ENCODE results near the gene SMARCA2.

Gene SMARCA2

GRCh38 chr9:2178034-2178734 lies 163.0 kb downstream of the SMARCA2 start:
- no peak for FAIRE-seq

- no peak for FAIRE-seq
Observed at GRCh38 chr9:2179567-2179966, 164.4 kb downstream of the SMARCA2 start.

GRCh38 chr9:2180154-2180553 lies 165.0 kb downstream of the SMARCA2 start:
- no peak for FAIRE-seq

GRCh38 chr9:2180704-2181103 lies 165.6 kb downstream of the SMARCA2 start:
- FAIRE-seq, result no peak

- FAIRE-seq, result no peak
Observed at GRCh38 chr9:2181792-2182191, 166.6 kb downstream of the SMARCA2 start.

- FAIRE-seq, result no peak
Observed at GRCh38 chr9:2190939-2191608, 175.9 kb downstream of the SMARCA2 start.

- FAIRE-seq, result no peak
Observed at GRCh38 chr9:2191609-2191972, 176.4 kb downstream of the SMARCA2 start.

- no peak for FAIRE-seq
Observed at GRCh38 chr9:2192356-2192979, 177.3 kb downstream of the SMARCA2 start.

GRCh38 chr9:2193552-2193951 lies 178.4 kb downstream of the SMARCA2 start:
- no peak for FAIRE-seq

GRCh38 chr9:2195211-2195610 lies 180.1 kb downstream of the SMARCA2 start:
- FAIRE-seq, result no peak

- no peak for FAIRE-seq
Observed at GRCh38 chr9:2196757-2197156, 181.6 kb downstream of the SMARCA2 start.

- no peak for FAIRE-seq
Observed at GRCh38 chr9:2198956-2199635, 183.9 kb downstream of the SMARCA2 start.

- no peak for FAIRE-seq
Observed at GRCh38 chr9:2199999-2200796, 185.1 kb downstream of the SMARCA2 start.

GRCh38 chr9:2208465-2208864 lies 193.3 kb downstream of the SMARCA2 start:
- no peak for FAIRE-seq

- no peak for FAIRE-seq
Observed at GRCh38 chr9:2208991-2209390, 193.8 kb downstream of the SMARCA2 start.

GRCh38 chr9:2209400-2209799 lies 194.3 kb downstream of the SMARCA2 start:
- no peak for FAIRE-seq

- FAIRE-seq, result no peak
Observed at GRCh38 chr9:2210201-2210600, 195.1 kb downstream of the SMARCA2 start.

- no peak for FAIRE-seq
Observed at GRCh38 chr9:2213830-2214468, 198.8 kb downstream of the SMARCA2 start.

GRCh38 chr9:2214707-2215106 lies 199.6 kb downstream of the SMARCA2 start:
- FAIRE-seq, result no peak

- FAIRE-seq, result no peak
Observed at GRCh38 chr9:2215921-2216441, 200.8 kb downstream of the SMARCA2 start.

GRCh38 chr9:2216591-2216990 lies 201.4 kb downstream of the SMARCA2 start:
- FAIRE-seq, result no peak

GRCh38 chr9:2217540-2217939 lies 202.4 kb downstream of the SMARCA2 start:
- no peak for FAIRE-seq
